MM.1S (cell line): ENCODE results near the gene P4HA1.

Experiments
- DNase-seq: peaks from one replicate; pipeline ENCODE4 v3.0.0-alpha.2; 2015
- H2AFZ ChIP-seq: fragments of 300-600 bp; sonication (generic); 2 replicates; pipeline ENCODE4 v1.6.0; 2016; ENCODE audit warnings: antibody characterized with exemption, low read length
- H3F3A ChIP-seq: fragments of 300-600 bp; sonication (generic); 2 replicates; pipeline ENCODE4 v1.6.1; 2016; ENCODE audit warnings: mild to moderate bottlenecking, antibody characterized with exemption, low read length, moderate library complexity, mixed read lengths; ENCODE audit not compliant: insufficient read depth
- H3K27ac ChIP-seq: fragments of 300-600 bp; sonication (generic); 2 replicates; pipeline ENCODE4 v1.5.1; 2016; ENCODE audit warnings: mild to moderate bottlenecking, low read length
- H3K27me3 ChIP-seq: fragments of 300-600 bp; sonication (generic); replicated peaks from 2 replicates; pipeline ENCODE4 v1.6.0; 2016; ENCODE audit warnings: low read length; ENCODE audit not compliant: insufficient read depth
- H3K36me3 ChIP-seq: fragments of 300-600 bp; sonication (generic); replicated peaks from 2 replicates; pipeline ENCODE4 v1.6.1; 2016; ENCODE audit warnings: mild to moderate bottlenecking, low read length, mixed read lengths; ENCODE audit not compliant: insufficient read depth
- H3K4me1 ChIP-seq: fragments of 300-600 bp; sonication (generic); 2 replicates; pipeline ENCODE4 v1.6.1; 2016; ENCODE audit warnings: low read length, mixed read lengths
- H3K4me2 ChIP-seq: fragments of 300-600 bp; sonication (generic); 2 replicates; pipeline ENCODE4 v1.6.0; 2016; ENCODE audit warnings: low read depth, low read length
- H3K4me3 ChIP-seq: fragments of 300-600 bp; sonication (generic); 2 replicates; pipeline ENCODE4 v1.5.1; 2016; ENCODE audit warnings: low read length, mixed read lengths
- H3K79me2 ChIP-seq: fragments of 300-600 bp; sonication (generic); 2 replicates; pipeline ENCODE4 v1.6.1; 2016; ENCODE audit warnings: mixed run types, low read length, mixed read lengths
- H3K9ac ChIP-seq: fragments of 300-600 bp; sonication (generic); 2 replicates; pipeline ENCODE4 v1.6.1; 2016; ENCODE audit warnings: low read length, mixed read lengths
- H3K9me2 ChIP-seq: fragments of 300-600 bp; sonication (generic); replicated peaks from 2 replicates; pipeline ENCODE4 v1.6.1; 2016; ENCODE audit warnings: mild to moderate bottlenecking, low read length, mixed read lengths; ENCODE audit not compliant: insufficient read depth
- H3K9me3 ChIP-seq: fragments of 300-600 bp; sonication (generic); replicated peaks from 2 replicates; pipeline ENCODE4 v1.6.1; 2016; ENCODE audit warnings: mild to moderate bottlenecking, low read length, mixed read lengths; ENCODE audit not compliant: insufficient read depth
- H4K20me1 ChIP-seq: fragments of 300-600 bp; sonication (generic); 2 replicates; pipeline ENCODE4 v1.6.1; 2016; ENCODE audit warnings: mild to moderate bottlenecking, low read length, moderate library complexity, mixed read lengths; ENCODE audit not compliant: insufficient read depth
- EZH2 ChIP-seq: fragments of 300-600 bp; sonication (generic); optimal IDR thresholded peaks from 2 replicates; pipeline ENCODE3; 2017; ENCODE audit warnings: low read depth, mild to moderate bottlenecking, antibody characterized with exemption, low read length, mixed read lengths
- EZH2phosphoT487 ChIP-seq: fragments of 300-600 bp; sonication (generic); IDR thresholded peaks from 2 replicates; pipeline ENCODE4 v1.6.1; 2018; ENCODE audit warnings: antibody characterized with exemption, low read length
- TF ChIP-seq, protein P1 (sequence below): fragments of 300-600 bp; sonication (generic); IDR thresholded peaks from 2 replicates; pipeline ENCODE4 v1.5.1; 2016; ENCODE audit warnings: antibody characterized with exemption, low read length, mixed read lengths

Gene P4HA1

GRCh38 chr10:72981882-72982529 is 114.7 kb downstream of the P4HA1 start:
- Histone ChIP-seq H3K4me3 (no peak overlapping the region), H3K9ac (no peak overlapping the region), H3K4me2 (no peak overlapping the region), H4K20me1 (no peaks in the 10 kb centered on the region), H3K27ac (no peak overlapping the region), H2AFZ (no peak overlapping the region), H3K27me3 (no peaks in the 10 kb centered on the region), H3K79me2 (no peaks in the 10 kb centered on the region), H3K36me3 (no peaks in the 10 kb centered on the region), H3K9me3 (no peaks in the 10 kb centered on the region), H3K9me2 (no peaks in the 10 kb centered on the region), H3F3A (no peaks in the 10 kb centered on the region), H3K4me1 (no peaks in the 10 kb centered on the region)
- no peak for DNase-seq
- TF ChIP-seq EZH2 (no peak), EZH2phosphoT487 (no peak)
- TF ChIP-seq, protein P1, sequence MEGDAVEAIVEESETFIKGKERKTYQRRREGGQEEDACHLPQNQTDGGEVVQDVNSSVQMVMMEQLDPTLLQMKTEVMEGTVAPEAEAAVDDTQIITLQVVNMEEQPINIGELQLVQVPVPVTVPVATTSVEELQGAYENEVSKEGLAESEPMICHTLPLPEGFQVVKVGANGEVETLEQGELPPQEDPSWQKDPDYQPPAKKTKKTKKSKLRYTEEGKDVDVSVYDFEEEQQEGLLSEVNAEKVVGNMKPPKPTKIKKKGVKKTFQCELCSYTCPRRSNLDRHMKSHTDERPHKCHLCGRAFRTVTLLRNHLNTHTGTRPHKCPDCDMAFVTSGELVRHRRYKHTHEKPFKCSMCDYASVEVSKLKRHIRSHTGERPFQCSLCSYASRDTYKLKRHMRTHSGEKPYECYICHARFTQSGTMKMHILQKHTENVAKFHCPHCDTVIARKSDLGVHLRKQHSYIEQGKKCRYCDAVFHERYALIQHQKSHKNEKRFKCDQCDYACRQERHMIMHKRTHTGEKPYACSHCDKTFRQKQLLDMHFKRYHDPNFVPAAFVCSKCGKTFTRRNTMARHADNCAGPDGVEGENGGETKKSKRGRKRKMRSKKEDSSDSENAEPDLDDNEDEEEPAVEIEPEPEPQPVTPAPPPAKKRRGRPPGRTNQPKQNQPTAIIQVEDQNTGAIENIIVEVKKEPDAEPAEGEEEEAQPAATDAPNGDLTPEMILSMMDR = no peak

DNA sequence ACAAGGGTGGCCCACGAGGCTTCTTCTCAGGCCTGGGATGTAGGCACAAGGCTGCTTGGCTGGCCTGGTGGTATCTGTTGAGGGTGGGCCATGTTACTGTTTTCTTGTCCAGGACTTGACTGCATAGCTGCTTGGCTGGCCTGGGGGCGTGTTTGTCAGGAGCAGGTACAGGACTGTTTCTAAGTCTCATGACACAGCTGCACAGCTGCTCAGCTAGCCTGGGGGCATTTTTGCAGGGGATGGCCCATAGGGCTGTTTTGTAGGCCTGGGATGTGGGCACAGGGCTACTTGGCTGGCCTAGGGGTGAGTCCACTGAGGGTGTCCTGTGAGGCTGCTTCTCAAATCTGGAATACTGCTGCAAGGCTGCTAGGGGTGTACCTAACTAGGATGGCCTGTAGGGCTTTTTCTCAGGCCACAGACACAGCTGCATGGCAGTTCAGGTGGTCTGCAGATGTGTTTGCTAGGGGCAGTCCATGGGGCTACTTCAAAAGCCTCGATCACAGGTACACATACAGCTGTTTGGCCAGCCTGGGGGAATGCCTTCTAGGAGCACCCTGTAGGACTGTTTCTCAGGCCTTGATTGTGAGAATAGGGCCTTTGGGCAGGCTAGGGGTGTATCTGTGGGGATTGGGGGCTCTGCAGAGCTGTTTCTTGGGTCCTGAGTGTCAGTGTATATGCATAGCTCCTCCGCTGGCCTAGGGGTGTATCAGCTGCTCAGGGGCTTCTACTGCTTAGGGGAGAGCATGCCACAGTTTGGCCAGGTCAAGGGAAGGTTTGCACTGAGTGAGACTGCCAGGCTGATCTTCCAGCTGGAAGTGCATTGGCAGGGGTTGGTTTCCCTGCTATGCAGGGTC is 115.4 kb downstream of the P4HA1 start:
- no peaks in the 10 kb centered on the region for H3K4me1 ChIP-seq
- H3K27ac ChIP-seq = no peak overlapping the region
- no peaks in the 10 kb centered on the region for H4K20me1 ChIP-seq
- no peak for DNase-seq
- no peaks in the 10 kb centered on the region for H3K9me3 ChIP-seq
- H3K36me3 ChIP-seq = no peaks in the 10 kb centered on the region
- TF ChIP-seq, protein P1 = no peak
- TF ChIP-seq EZH2phosphoT487 = no peak
- TF ChIP-seq EZH2 = no peak
- no peak overlapping the region for H3K9ac ChIP-seq
- H3K4me2 ChIP-seq = no peak overlapping the region
- no peaks in the 10 kb centered on the region for H3F3A ChIP-seq
- no peaks in the 10 kb centered on the region for H3K27me3 ChIP-seq
- H3K79me2 ChIP-seq = no peaks in the 10 kb centered on the region
- no peaks in the 10 kb centered on the region for H3K9me2 ChIP-seq
- no peak overlapping the region for H2AFZ ChIP-seq
- no peak overlapping the region for H3K4me3 ChIP-seq

- Histone ChIP-seq H3K4me1 (no peaks in the 10 kb centered on the region), H3K9me3 (no peaks in the 10 kb centered on the region), H2AFZ (no peak overlapping the region), H3K9ac (no peak overlapping the region), H3K27ac (no peak overlapping the region), H4K20me1 (no peaks in the 10 kb centered on the region), H3K4me3 (no peak overlapping the region), H3K79me2 (no peaks in the 10 kb centered on the region), H3K36me3 (no peaks in the 10 kb centered on the region), H3K9me2 (no peaks in the 10 kb centered on the region), H3F3A (no peaks in the 10 kb centered on the region), H3K27me3 (no peaks in the 10 kb centered on the region), H3K4me2 (no peak overlapping the region)
- TF ChIP-seq, protein P1 = no peak
- TF ChIP-seq EZH2phosphoT487 = no peak
- TF ChIP-seq EZH2 = no peak
- no peak for DNase-seq
Observed at GRCh38 chr10:72980348-72980747, 116.3 kb downstream of the P4HA1 start.
